Raji (cell line): ENCODE measurements around the gene CH25H.

Source experiments
- POLR2A ChIP-seq: IDR thresholded peaks from 2 replicates; pipeline ENCODE4 v1.6.1; 2011; ENCODE audit warnings: low read depth, low read length, control low read depth; ENCODE audit not compliant: insufficient read depth

The CH25H gene

DNA sequence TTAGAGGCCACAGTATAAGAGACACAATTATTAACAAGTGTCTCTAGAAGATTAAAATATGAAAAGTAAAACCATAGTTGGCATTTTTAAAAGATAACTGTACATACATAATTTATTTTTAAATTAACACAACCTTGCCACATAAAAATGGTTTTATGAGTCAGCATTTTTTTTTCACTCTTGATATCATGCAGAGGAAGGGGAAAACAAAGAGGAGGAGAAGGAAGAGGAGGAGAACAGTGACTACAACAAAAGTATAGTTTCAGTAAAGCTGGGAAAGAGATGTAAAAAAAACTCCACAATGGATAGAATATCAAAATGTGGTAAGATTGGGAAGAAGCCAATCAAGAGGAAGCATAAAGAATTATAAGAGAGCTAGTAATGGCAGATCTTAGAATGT is 34.0 kb downstream of the CH25H start:
- TF ChIP-seq POLR2A, result no peak

DNA sequence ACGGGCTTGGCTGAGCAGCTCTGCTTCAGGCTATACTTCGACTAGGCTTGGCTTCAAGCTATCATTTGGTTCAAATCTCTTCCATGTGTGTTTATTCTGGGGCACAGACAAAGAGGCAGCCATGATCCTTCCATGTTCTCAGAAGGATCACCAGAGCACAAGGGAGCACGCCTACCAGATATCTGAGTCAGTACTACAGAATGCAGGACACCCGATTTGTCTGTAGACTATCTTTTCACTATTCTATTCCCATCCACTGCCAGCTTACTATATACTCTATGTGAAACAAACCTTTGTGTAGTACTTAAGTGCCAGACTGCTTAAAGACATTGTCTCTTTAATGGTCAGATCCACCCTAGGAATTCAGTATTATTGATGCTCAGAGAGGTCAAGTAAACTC is 35.1 kb downstream of the CH25H start:
- TF ChIP-seq POLR2A, result no peak

DNA sequence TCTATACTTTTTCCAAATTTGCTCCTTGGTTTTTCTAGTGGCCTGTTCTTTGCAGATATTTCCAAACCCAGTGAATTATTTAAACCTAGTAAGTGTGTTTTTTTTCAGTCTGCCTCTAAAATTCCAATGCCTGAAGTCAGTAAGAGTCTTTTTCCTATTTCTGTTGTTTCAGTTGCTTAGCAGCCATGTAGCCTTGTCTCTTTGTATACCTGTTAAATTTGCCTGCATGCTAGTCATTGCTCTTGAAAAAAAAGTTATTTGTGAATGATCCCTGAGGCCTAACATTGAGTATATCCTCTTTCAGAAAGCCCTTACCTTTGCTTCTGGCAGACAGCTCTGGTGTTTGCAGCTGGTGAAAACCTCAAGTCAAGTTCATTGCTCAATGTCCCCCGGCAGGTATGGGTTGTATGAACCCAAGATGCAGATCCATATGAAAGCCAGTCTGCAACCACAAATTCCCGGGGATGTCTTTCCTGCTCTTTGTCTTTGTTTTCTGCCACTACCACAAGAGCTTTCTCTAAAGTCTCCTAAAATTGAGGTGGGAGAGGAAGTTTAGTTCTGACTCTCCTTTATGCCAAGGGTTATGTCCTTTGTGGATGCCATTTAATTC is 35.7 kb downstream of the CH25H start:
- no peak for TF ChIP-seq POLR2A

DNA sequence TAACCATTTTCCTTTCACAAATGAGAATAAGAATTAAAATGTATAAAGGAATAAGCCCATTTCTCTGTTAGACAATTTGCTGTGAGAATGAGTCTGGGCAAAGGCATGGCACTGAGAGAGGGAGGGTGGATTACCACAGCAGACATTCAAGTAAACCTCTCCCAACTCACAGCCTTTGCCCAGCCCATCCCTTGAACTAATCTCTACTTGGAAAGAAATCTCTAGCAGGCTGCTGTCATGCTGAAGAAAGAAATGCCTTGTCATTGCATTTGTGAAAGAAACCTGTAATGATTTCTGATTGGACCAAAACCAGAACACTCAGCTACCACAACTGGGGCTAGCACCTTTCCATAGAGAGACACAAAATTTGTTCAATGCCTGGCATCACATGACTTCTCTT is 39.2 kb downstream of the CH25H start:
- TF ChIP-seq POLR2A, result no peak

DNA sequence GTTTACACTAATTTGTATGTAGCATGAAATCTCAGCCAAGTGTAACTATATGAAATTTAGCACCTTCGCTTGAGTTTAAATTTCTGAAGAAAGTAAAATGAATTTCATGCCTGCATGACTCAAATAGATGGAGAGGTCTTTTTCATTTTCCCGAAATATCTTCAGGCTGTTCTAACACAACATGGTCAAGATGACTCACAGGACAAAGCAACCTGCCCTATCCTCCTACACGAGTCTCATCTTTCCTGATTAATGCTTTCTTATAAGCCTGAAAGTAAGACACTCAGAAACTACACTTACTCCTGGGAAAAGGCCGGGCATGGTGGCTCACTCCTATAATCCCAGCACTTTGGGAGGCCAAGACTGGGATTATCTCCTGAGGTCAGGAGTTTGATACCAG is 41.2 kb downstream of the CH25H start:
- no peak for TF ChIP-seq POLR2A

DNA sequence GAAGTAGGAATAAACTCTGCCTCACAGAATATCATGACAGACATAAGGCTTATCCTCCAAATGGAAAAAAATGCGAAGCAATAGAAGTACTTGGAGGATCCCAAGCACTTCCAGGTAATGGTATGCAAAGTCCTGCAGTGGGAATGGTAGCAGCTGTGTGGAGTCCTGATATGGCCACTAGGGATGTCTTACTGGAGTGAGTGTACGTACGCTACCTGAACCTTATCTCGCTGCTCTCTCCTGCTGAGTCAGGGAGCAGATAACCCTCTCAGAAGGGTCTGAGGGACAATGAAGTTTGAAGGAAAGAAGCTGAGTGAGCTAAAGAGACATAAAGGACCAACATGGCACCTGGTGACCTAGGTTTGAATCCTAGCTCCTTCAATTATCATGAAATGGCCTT is 42.2 kb downstream of the CH25H start:
- no peak for TF ChIP-seq POLR2A

DNA sequence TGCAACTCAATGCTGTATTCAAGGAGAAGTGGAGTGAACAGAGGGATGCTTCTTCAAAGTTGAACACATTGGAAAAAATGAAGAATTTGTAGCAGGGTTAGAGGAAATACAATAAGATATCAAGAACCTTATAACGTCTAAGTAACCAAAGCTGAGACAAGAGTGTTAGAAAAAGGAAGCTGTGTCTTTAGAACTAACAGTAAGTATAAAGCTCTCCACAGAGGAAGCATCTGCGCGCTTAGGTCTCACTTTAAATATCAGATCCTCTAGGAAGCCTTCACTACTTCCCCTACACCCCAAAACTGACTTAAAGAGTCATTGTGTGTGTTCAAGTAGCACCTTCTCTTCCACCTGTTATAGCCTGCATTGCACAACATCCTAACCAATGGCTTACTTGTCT is 43.0 kb downstream of the CH25H start:
- TF ChIP-seq POLR2A, result no peak

DNA sequence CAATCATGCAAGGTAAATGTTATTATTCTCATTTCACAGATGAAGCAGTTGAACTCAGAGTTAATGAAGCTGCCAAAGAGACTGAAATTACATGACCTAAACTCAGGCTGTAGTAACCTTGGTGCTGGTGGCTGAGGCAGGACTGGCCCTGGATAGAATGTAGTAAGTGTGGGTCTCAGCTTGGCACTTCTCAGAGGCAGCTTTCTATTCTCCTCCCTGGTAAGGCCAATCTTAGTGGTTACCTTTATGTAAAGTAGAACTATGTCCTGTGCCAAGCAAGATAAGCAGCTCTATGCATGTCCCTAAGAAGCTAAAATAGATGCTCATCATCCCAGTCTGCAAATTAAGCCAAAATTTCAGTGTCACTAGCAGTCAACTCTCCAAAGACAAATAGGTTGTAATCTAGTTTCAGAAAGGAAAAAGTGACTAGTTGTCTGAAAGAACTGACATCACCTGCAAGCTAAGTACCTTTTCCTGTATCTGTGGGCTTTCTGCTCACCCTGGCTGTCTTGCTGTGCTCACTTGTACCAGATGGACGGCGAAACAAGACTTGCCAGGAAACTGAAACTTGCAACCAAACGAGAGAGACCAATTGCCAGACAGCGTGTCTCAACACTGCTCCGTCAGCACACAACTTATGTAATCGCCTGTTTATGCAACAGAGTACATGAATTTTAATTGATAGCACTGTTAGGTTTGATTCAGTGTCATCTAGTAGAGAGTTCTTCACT is 43.7 kb downstream of the CH25H start:
- TF ChIP-seq POLR2A, result no peak

DNA sequence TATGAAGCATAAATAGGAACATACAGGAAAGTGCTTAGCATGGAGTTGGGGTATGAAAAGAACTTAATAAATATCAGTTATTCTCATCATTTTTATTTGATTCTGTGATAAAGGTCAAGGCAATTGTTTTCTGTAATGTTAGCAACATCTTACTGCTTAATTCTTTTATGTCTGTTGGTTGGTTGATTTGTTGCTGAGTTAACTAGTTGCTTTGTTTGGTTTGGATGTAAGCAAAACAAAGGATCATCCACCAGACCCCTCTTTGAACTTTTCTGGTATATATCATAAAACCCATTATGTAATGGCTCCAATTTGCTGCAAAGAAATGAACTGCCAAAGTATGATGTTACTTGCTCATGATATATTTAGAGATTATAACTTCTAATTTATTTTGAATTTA is 44.5 kb downstream of the CH25H start:
- TF ChIP-seq POLR2A, result no peak

DNA sequence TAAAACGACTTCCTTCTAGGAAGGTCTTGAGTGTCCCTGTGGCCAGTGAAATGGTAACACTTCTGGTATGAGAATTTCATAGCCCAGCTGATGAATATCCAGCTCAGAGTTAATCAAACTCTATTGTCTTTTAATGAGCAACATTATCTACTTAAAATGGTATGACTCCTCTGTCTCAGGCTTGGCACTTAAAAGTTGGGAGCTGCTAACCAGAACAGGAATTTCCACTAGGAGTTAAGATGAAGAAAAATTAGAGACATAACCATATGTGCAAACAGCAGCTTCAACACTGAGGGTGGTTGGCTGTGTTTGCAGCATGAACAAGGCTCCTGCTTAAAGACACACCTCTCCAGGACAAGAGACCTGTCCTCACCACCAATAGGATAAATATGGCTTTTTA is 46.8 kb downstream of the CH25H start:
- no peak for TF ChIP-seq POLR2A

DNA sequence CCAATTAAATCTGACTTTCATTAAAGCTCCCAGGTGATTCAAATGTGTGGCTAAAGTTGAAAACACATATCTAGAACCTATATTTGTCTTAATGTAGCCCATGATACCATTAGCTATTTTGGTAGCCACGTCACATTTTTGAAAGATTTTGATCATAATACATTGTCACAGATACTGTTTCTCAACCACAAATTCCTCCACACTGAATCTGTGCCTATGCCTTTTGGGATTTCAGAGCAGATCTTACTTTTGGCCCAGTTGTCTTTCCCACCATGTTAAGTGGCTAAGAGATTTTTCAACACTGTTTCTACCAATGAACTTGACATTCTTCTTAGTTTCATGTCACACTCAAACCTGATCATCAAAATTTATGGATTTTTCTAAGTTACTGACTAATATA is 47.4 kb downstream of the CH25H start:
- no peak for TF ChIP-seq POLR2A

DNA sequence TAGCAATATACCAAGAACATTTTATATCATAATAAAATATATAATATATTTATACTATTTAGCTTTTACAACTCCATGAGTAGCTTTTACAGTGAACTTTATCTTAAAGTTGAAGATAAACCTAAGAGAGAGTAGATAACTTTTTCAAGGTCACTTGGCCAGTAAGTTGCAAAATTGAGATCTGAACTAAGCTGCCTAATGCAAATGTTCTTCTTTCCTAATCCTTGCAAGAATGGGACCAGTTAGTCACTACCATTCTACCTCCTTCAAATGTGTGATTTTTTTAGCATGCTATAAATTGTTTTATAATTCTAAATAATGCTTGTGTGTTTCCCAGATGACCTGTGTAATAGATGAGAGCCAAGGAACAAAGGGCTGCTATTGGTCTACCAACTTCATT is 47.8 kb downstream of the CH25H start:
- TF ChIP-seq POLR2A, result no peak

DNA sequence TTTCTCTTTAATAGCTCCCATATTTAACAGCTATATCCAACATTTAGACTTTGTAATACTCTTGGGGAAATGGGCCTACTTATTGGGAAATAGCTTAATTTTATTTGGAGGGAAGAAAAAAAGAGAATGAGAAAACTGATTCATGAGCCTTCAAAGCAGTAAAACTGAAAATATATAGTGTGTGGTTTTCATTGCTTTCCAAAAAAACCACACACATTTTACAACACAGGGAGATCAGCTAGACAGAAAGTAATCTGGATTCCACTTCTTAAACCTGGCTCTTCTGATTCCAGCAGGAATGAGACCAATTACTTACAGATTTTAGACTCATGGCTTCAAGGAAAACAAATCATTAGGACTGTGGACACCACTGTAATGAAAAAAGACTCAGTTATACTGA is 48.7 kb downstream of the CH25H start:
- TF ChIP-seq POLR2A, result no peak

DNA sequence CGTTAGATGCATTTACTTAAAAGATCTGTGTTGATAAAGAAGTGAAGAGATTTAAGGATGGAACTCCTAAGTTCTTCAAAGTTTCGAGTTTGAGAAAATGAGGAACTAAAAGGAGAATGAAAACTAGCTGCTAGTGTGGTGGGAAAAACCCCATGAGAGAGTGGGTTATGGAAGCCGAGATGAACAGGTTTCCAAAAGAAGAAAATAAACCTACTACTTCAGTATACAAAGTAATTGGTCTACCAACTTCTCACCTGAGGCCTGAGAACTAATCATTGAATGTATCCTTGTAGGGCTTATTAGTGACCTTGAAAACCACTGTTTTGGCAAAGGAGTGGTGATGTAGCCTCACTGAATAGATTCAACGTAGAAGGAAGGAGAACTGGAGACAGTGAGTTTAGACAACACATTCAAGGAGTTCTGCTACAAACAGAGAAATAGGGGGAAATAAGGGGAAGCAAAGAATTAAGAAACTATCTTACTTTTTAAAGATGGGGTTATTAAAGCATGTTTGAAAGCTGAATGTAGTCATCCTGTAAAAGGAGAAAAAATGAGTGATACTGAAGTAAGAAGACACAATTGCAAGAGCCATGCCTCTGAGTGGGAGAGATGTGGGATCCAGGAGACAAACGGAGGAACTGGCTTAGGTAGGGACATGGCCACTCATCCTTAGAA is 50.8 kb downstream of the CH25H start:
- no peak for TF ChIP-seq POLR2A
